Tibial nerve (tissue), 3 donors: ENCODE data around the gene ABCB9.

Experiments used
- POLR2A ChIP-seq, 2 donors: fragments of 450-650 bp; IDR thresholded peaks; one replicate each; pipeline ENCODE4 v1.6.1; 2017; ENCODE audit warnings: antibody characterized with exemption in 2 of 2, mild to moderate bottlenecking in 2 of 2, moderate library complexity in 2 of 2
- TF ChIP-seq, protein P1 (sequence below), 5 experiments: fragments of 200-600 bp in 3 of 5; fragments of 450-650 bp in 2 of 5; sonication (generic) in 3 of 5; IDR thresholded peaks; one replicate each; pipeline ENCODE4 v1.5.1; 2016 to 2019; ENCODE audit warnings: antibody characterized with exemption in 5 of 5, mild to moderate bottlenecking in 3 of 5, moderate library complexity in 2 of 5

DNA sequence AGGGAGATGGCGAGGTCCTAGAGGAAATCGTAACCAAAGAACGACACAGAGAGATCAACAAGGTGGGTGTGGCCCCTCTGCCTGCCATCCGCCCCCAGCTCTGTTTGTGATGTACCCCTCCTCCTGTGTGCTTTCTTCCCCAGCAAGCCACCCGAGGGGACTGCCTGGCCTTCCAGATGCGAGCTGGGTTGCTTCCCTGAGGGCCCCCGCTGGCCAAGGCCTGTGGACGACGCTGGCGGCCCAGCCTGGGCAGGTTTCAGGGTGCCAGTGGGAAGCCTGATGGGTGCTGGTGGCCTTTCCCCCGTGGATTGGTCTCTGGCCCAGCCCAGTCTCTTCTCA lies 16.2 kb upstream of the ABCB9 start:
- no peak for TF ChIP-seq POLR2A (IDR thresholded peaks at IDR 0.05)
- TF ChIP-seq, protein P1, sequence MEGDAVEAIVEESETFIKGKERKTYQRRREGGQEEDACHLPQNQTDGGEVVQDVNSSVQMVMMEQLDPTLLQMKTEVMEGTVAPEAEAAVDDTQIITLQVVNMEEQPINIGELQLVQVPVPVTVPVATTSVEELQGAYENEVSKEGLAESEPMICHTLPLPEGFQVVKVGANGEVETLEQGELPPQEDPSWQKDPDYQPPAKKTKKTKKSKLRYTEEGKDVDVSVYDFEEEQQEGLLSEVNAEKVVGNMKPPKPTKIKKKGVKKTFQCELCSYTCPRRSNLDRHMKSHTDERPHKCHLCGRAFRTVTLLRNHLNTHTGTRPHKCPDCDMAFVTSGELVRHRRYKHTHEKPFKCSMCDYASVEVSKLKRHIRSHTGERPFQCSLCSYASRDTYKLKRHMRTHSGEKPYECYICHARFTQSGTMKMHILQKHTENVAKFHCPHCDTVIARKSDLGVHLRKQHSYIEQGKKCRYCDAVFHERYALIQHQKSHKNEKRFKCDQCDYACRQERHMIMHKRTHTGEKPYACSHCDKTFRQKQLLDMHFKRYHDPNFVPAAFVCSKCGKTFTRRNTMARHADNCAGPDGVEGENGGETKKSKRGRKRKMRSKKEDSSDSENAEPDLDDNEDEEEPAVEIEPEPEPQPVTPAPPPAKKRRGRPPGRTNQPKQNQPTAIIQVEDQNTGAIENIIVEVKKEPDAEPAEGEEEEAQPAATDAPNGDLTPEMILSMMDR (IDR thresholded peaks at IDR 0.05): no peak
